BLaER1 treated with 17β-estradiol and CSF1 and Interleukin-3, amounts not matched to agents 10 nM and 100 nM (cell line): Measurements from ENCODE around the gene CDKN1C.
A peak's percentile ranks its signal among the peaks of the same experiment; 100 is the strongest.

Source experiments
- H3K27ac ChIP-seq, 11 experiments: shearing (Covaris generic); formaldehyde crosslinking; 2 replicates each; pipeline ENCODE4 v1.8.1; 2022
- H3K27me3 ChIP-seq, 11 experiments: shearing (Covaris generic); formaldehyde crosslinking; 2 replicates each; pipeline ENCODE4 v1.8.1; 2022
- H3K36me3 ChIP-seq, 11 experiments: shearing (Covaris generic); formaldehyde crosslinking; 2 replicates each; pipeline ENCODE4 v1.8.1; 2022
- H3K4me1 ChIP-seq, 10 experiments: shearing (Covaris generic); formaldehyde crosslinking; 2 replicates each; pipeline ENCODE4 v1.8.1; 2022
- H3K4me2 ChIP-seq, 11 experiments: shearing (Covaris generic); formaldehyde crosslinking; 2 replicates each; pipeline ENCODE4 v1.8.1; 2022
- H3K4me3 ChIP-seq, 10 experiments: shearing (Covaris generic); formaldehyde crosslinking; 2 replicates each; pipeline ENCODE4 v1.8.1; 2022
- H3K9ac ChIP-seq, 11 experiments: shearing (Covaris generic); formaldehyde crosslinking; 2 replicates each; pipeline ENCODE4 v1.8.1; 2022
- H3K9me3 ChIP-seq, 11 experiments: shearing (Covaris generic); formaldehyde crosslinking; replicated peaks in 1 of 11; 2 replicates each; pipeline ENCODE4 v1.8.1; 2022
- H4K20me1 ChIP-seq, 11 experiments: shearing (Covaris generic); formaldehyde crosslinking; 2 replicates each; pipeline ENCODE4 v1.8.1; 2022
- Cebpa-rat ChIP-seq, 11 experiments: shearing (Covaris generic); IDR thresholded peaks; 2 replicates each; pipeline ENCODE4 v1.8.1; 2022

The CDKN1C gene

GRCh38 chr11:2913776-2914175, 28.2 kb upstream of the CDKN1C start:
- peaks cover 0 to 88% (median 0%) of the 10 kb centered on the region in 11 experiments; a peak in 11 of 22 replicates for H4K20me1 ChIP-seq
- H3K4me3 ChIP-seq: peak overlapping the region in 2 of 10 experiments; percentile 32 to 46; a peak in 4 of 20 replicates
- H3K9me3 ChIP-seq: no peaks in the 10 kb centered on the region
- H3K27ac ChIP-seq: peak overlapping the region in 6 of 11 experiments; percentile 50 to 77 (median 66); a peak in 10 of 22 replicates
- H3K36me3 ChIP-seq: peaks cover 0 to 9% (median 0%) of the 10 kb centered on the region in 11 experiments; a peak in 3 of 22 replicates
- peaks cover 53 to 98% (median 95%) of the 10 kb centered on the region in 10 experiments for H3K4me1 ChIP-seq
- TF ChIP-seq Cebpa-rat (IDR thresholded peaks at IDR 0.05): no peak
- H3K4me2 ChIP-seq: peak overlapping the region; percentile 70 to 100 (median 92)
- peak overlapping the region; percentile 33 to 75 (median 49); a peak in 16 of 22 replicates for H3K9ac ChIP-seq
- H3K27me3 ChIP-seq: no peaks in the 10 kb centered on the region

- H3K4me2 ChIP-seq: peak overlapping the region; percentile 70 to 100 (median 92)
These were observed 27.4 kb upstream of the CDKN1C start for GRCh38 chr11:2913019-2913431.

GRCh38 chr11:2912498-2912897, 26.9 kb upstream of the CDKN1C start:
- Histone ChIP-seq H3K27me3 (no peaks in the 10 kb centered on the region), H3K9ac (peak overlapping the region in 4 of 11 experiments; percentile 46 to 75 (median 70); a peak in 2 of 22 replicates), H3K36me3 (peaks cover 0 to 16% (median 0%) of the 10 kb centered on the region in 11 experiments; a peak in 4 of 22 replicates), H3K4me1 (peaks cover 53 to 98% (median 96%) of the 10 kb centered on the region in 10 experiments), H3K4me3 (no peak overlapping the region; a peak in 1 of 20 replicates), H4K20me1 (peaks cover 0 to 92% (median 0%) of the 10 kb centered on the region in 11 experiments; a peak in 11 of 22 replicates), H3K9me3 (no peaks in the 10 kb centered on the region), H3K4me2 (peak overlapping the region; percentile 70 to 100 (median 92); a peak in 21 of 22 replicates), H3K27ac (no peak overlapping the region; a peak in 1 of 22 replicates)
- no peak for TF ChIP-seq Cebpa-rat (IDR thresholded peaks at IDR 0.05)

More at GRCh38 chr11:2913019-2913431, 27.4 kb upstream of the CDKN1C start:
- H3K36me3 ChIP-seq: peaks cover 0 to 16% (median 0%) of the 10 kb centered on the region in 11 experiments; a peak in 4 of 22 replicates
- H4K20me1 ChIP-seq: peaks cover 0 to 92% (median 0%) of the 10 kb centered on the region in 11 experiments; a peak in 11 of 22 replicates
- no peaks in the 10 kb centered on the region for H3K27me3 ChIP-seq
- peak overlapping the region in 7 of 11 experiments; percentile 37 to 75 (median 63); a peak in 8 of 22 replicates for H3K9ac ChIP-seq
- peak overlapping the region in 2 of 11 experiments; percentile 71 to 77; a peak in 1 of 22 replicates for H3K27ac ChIP-seq
- peak overlapping the region in 1 of 10 experiments; percentile 46; a peak in 3 of 20 replicates for H3K4me3 ChIP-seq
- peaks cover 53 to 98% (median 96%) of the 10 kb centered on the region in 10 experiments for H3K4me1 ChIP-seq
- TF ChIP-seq Cebpa-rat (IDR thresholded peaks at IDR 0.05): no peak
- H3K9me3 ChIP-seq: no peaks in the 10 kb centered on the region

GRCh38 chr11:2911785-2912391, 26.3 kb upstream of the CDKN1C start:
- Histone ChIP-seq H3K36me3 (peaks cover 0 to 16% (median 0%) of the 10 kb centered on the region in 11 experiments; a peak in 4 of 22 replicates), H4K20me1 (peaks cover 0 to 89% (median 0%) of the 10 kb centered on the region in 11 experiments; a peak in 11 of 22 replicates), H3K9me3 (no peaks in the 10 kb centered on the region), H3K4me2 (peak overlapping the region; percentile 64 to 100 (median 92)), H3K27me3 (no peaks in the 10 kb centered on the region), H3K27ac (peak overlapping the region in 3 of 11 experiments; percentile 9 to 38 (median 28); a peak in 4 of 22 replicates), H3K4me3 (no peak overlapping the region), H3K4me1 (peaks cover 53 to 92% (median 90%) of the 10 kb centered on the region in 10 experiments), H3K9ac (peak overlapping the region in 2 of 11 experiments; percentile 18 to 38; a peak in 3 of 22 replicates)
- no peak for TF ChIP-seq Cebpa-rat (IDR thresholded peaks at IDR 0.05)

GRCh38 chr11:2911088-2911784, 25.7 kb upstream of the CDKN1C start:
- Histone ChIP-seq H3K27ac (0 out of 22 replicates have a peak overlapping the region, but pooled peaks of 2 of the 11 experiments have one; percentile 9 to 38), H3K36me3 (peaks cover 0 to 16% (median 0%) of the 10 kb centered on the region in 11 experiments; a peak in 4 of 22 replicates), H3K4me2 (peak overlapping the region; percentile 64 to 100 (median 92)), H3K4me1 (peaks cover 53 to 86% (median 84%) of the 10 kb centered on the region in 10 experiments), H3K9me3 (no peaks in the 10 kb centered on the region), H3K4me3 (no peak overlapping the region), H4K20me1 (peaks cover 0 to 87% (median 0%) of the 10 kb centered on the region in 11 experiments; a peak in 11 of 22 replicates), H3K27me3 (no peaks in the 10 kb centered on the region), H3K9ac (peak overlapping the region in 2 of 11 experiments; percentile 18 to 38; a peak in 3 of 22 replicates)
- TF ChIP-seq Cebpa-rat (IDR thresholded peaks at IDR 0.05): no peak

- no peak overlapping the region for H3K4me3 ChIP-seq
- no peaks in the 10 kb centered on the region for H3K27me3 ChIP-seq
- peaks cover 0 to 5% (median 0%) of the 10 kb centered on the region in 11 experiments; a peak in 7 of 22 replicates for H3K9me3 ChIP-seq
- H3K4me1 ChIP-seq: peaks cover 53 to 78% (median 76%) of the 10 kb centered on the region in 10 experiments
- H3K4me2 ChIP-seq: peak overlapping the region; percentile 64 to 100 (median 92); a peak in 21 of 22 replicates
- H3K9ac ChIP-seq: peak overlapping the region in 3 of 11 experiments; percentile 8 to 44 (median 38); a peak in 4 of 22 replicates
- H3K27ac ChIP-seq: no peak overlapping the region; a peak in 1 of 22 replicates
- H3K36me3 ChIP-seq: peaks cover 0 to 21% (median 0%) of the 10 kb centered on the region in 11 experiments; a peak in 6 of 22 replicates
- no peak for TF ChIP-seq Cebpa-rat (IDR thresholded peaks at IDR 0.05)
- H4K20me1 ChIP-seq: peaks cover 0 to 80% (median 0%) of the 10 kb centered on the region in 11 experiments; a peak in 11 of 22 replicates
These were observed 24.9 kb upstream of the CDKN1C start for GRCh38 chr11:2910401-2910955.

GRCh38 chr11:2909133-2909902, 23.7 kb upstream of the CDKN1C start:
- H3K36me3 ChIP-seq: peaks cover 0 to 33% (median 0%) of the 10 kb centered on the region in 11 experiments; a peak in 10 of 22 replicates
- no peak for TF ChIP-seq Cebpa-rat (IDR thresholded peaks at IDR 0.05)

More at GRCh38 chr11:2909133-2909902, 23.7 kb upstream of the CDKN1C start:
- Histone ChIP-seq H3K27me3 (no peaks in the 10 kb centered on the region), H4K20me1 (peaks cover 0 to 77% (median 0%) of the 10 kb centered on the region in 11 experiments; a peak in 10 of 22 replicates), H3K4me1 (peaks cover 45 to 71% (median 66%) of the 10 kb centered on the region in 10 experiments), H3K27ac (no peak overlapping the region), H3K9ac (peak overlapping the region in 1 of 11 experiments; percentile 44; a peak in 1 of 22 replicates), H3K4me2 (peak overlapping the region in 9 of 11 experiments; percentile 7 to 100 (median 92); a peak in 15 of 22 replicates), H3K4me3 (no peak overlapping the region), H3K9me3 (peaks cover 0 to 11% (median 0%) of the 10 kb centered on the region in 11 experiments; a peak in 7 of 22 replicates)
